Ovary (tissue), 3 donors: Measurements from ENCODE around the gene SLIT3.

Source experiments
- CTCF ChIP-seq, 3 donors: fragments of 450-650 bp in 2 of 3; fragments of 200-600 bp in 1 of 3; IDR thresholded peaks; one replicate each; pipeline versions ENCODE4 v1.5.1 to v1.8.0; 2016 to 2022; ENCODE audit warnings: antibody characterized with exemption in 3 of 3, mild to moderate bottlenecking in 1 of 3
- EP300 ChIP-seq: sonication (generic); formaldehyde crosslinking; IDR thresholded peaks from one replicate; pipeline ENCODE4 v1.6.1; 2017; ENCODE audit warnings: antibody characterized with exemption
- POLR2A ChIP-seq: fragments of 450-650 bp; IDR thresholded peaks from one replicate; pipeline ENCODE4 v1.6.1; 2017; ENCODE audit warnings: antibody characterized with exemption, mild to moderate bottlenecking, moderate library complexity
- donor health status: DM: no; HTN: no; CAD: no.

GRCh38 chr5:168827636-168828035 is 473.3 kb downstream of the SLIT3 start:
- TF ChIP-seq CTCF (IDR thresholded peaks at IDR 0.05) (no peak), POLR2A (no peak), EP300 (no peak)
